PC-3 (cell line): ENCODE measurements around the gene MYO6.

ENCODE experiments used
- CTCF ChIP-seq: fragments of 300-600 bp; sonication (generic); conservative IDR thresholded peaks from 2 replicates; pipeline ENCODE4 v1.5.1; 2017; ENCODE audit warnings: antibody characterized with exemption, low read depth, mild to moderate bottlenecking, low read length
- EZH2 ChIP-seq: fragments of 300-600 bp; sonication (generic); IDR thresholded peaks from one replicate; pipeline ENCODE4 v1.6.1; 2017; ENCODE audit warnings: antibody characterized with exemption, mild to moderate bottlenecking, low read length; ENCODE audit not compliant: unreplicated experiment

DNA sequence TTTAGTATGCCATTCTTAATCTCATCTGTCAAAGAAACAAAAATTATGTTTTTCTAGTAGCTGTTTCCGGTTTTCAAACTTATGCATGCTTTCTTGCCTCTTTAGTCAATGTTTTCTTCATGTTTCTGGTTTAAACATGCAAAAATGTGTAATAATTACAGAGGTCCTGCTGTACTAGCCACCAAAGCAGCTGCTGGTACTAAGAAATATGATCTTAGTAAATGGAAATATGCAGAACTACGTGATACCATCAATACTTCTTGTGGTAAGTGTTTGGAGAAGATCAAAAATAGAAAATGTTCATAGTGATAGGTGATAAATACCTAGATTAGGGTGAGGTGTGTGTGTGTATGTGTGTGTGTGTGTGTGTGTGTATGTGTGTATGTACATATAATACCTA lies 158.4 kb downstream of the MYO6 start:
- TF ChIP-seq CTCF (no peak), EZH2 (no peak)
